ENCODE results near the gene HOXA11.

Gene HOXA11

DNA sequence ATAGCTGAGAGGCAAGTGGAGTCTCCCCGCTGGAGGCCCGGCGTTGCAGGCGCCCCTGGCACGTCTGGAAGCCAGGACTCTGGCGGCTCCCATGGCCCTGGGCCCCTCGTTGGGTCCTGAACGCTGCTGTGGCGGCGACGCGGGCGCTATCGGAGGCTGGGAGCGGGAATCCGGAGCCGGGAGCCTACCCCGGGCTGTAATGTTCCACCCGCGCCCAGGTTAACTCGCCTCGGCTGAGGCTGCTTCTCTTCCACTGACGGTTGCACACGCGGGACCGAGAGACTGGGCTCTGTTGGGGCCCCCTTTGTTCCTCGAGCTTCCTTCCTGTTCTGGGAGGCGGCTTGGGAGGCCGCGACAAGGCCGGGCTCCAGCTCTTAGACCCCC lies 40.3 kb downstream of the HOXA11 start:
- no peak for DNase-seq

GRCh38 chr7:27143950-27144780 lies 40.9 kb downstream of the HOXA11 start:
- no peak for DNase-seq

DNA sequence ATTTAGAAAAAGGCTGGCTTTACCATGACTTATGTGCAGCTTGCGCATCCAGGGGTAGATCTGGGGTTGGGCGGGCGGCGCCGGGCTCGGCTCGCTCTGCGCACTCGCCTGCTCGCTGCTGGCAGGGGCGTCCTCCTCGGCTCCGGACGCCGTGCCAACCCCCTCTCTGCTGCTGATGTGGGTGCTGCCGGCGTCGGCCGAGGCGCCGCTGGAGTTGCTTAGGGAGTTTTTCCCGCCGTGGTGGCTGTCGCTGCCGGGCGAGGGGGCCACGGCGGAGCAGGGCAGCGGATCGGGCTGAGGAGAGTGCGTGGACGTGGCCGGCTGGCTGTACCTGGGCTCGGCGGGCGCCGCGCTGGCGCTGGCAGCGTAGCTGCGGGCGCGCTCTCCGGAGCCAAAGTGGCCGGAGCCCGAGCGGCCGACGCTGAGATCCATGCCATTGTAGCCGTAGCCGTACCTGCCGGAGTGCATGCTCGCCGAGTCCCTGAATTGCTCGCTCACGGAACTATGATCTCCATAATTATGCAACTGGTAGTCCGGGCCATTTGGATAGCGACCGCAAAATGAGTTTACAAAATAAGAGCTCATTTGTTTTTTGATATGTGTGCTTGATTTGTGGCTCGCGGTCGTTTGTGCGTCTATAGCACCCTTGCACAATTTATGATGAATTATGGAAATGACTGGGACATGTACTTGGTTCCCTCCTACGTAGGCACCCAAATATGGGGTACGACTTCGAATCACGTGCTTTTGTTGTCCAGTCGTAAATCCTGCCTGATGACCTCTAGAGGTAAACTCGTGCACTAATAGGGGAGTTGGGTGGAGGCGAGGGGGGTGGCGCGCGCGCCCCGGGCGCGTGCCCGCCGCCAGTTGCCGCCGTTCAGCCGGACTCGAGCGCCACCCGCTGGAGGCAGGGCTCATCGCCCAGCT lies 41.7 kb downstream of the HOXA11 start, which contains the start of gene HOXA5:
TSS of gene HOXA5 (minus strand) at position 659 of the 927 bp plus-strand sequence. CDS start at position 585, 74 bp downstream.
- DNase-seq, result no peak

- DNase-seq, result no peak
These were observed 42.4 kb downstream of the HOXA11 start for GRCh38 chr7:27142580-27143022.

GRCh38 chr7:27141923-27142579 lies 43.0 kb downstream of the HOXA11 start:
- DNase-seq, result no peak

- no peak for DNase-seq
These were observed 43.7 kb downstream of the HOXA11 start for GRCh38 chr7:27141137-27141922.

GRCh38 chr7:27140126-27140857 lies 44.7 kb downstream of the HOXA11 start:
- no peak for DNase-seq

GRCh38 chr7:27139334-27140125 lies 45.5 kb downstream of the HOXA11 start:
- DNase-seq, result no peak

DNA sequence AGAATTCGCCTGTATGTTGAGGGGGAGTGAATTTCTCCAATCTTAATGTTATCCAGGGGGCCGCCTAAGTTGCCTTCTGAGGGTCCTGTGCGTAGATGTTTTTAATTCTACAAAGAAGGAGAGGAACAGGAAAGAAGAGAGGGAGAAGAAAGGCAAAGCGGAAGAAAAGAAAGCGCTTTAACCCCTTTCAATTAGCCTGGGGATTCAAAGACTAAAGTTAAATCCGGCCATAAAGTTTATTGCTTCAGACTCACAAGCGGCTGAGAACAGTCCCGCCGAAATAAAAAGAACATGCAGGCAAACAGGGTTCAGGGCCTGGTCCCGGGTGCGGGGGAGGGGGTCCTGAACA lies 46.1 kb downstream of the HOXA11 start:
- no peak for DNase-seq

- DNase-seq, result no peak
These were observed 46.6 kb downstream of the HOXA11 start for GRCh38 chr7:27138472-27138871.

DNA sequence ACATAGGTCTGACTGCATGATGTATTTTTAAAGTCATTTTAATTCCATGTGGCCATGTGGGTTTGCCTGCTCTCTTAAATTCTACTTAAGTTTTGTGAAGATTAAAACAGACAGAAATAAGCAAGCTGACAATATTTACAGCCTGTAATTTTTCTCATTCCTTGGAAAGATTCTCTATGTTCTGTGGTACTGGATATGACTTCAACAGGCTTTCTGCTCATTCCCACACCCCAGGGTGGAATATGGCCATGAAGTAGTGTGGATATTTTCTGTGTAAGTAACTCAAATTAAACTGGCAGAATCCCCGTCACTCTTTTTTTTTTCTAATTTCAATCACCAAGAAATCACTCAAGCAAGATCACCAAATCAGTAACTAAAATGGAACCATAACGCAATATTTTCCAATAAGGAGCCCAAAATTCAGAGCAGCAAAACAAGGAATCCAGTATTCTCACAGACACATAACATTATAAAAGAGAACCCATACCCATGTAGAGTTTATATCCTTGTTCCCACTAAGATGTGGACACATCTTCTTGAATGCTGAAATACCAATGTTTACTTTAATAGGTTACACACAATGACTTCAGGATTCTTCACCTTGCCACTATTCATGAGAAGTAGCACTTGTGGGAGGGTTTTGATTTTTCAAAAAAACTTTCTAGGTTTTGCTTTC lies 47.3 kb downstream of the HOXA11 start:
- no peak for DNase-seq

- no peak for DNase-seq
These were observed 50.6 kb downstream of the HOXA11 start for GRCh38 chr7:27134392-27134791.

DNA sequence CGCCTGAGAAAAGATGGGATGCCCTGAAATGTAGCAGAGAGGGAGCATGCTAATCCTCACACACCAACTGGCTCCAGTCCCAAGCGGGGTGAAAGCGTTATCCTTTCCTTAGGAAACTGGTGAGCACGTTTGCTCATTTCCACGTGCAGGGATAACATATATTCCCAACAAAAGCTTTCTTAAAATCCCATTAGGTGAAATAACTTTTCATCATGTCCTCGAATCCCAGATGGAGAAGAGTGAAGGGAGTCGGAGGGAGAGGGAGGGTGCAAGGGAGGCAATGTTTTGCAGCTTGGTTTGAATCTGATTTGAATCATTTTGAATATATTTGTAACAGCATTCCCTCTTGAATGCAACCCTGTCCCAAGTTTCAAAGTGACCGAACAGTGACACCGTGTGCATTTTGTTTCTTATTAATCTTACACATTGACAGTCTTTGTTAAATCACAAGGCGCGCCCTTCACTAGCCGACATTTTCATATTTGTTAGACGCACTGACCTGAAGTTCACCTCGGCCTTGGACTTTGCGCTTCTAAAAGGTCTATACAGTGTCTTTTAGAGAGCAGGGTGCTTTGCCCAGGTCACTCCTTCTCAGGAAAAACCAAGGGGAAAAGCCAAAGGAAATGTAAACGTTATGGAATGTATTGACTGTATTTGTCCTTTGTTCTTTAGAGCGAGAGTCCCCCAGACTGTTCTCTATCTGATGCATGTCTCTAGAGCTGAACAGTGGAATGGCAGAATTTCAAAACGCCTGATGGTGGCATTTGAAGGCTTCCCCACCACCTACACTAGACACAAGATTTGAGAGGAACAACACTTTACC lies 51.4 kb downstream of the HOXA11 start:
- DNase-seq, result no peak

DNA sequence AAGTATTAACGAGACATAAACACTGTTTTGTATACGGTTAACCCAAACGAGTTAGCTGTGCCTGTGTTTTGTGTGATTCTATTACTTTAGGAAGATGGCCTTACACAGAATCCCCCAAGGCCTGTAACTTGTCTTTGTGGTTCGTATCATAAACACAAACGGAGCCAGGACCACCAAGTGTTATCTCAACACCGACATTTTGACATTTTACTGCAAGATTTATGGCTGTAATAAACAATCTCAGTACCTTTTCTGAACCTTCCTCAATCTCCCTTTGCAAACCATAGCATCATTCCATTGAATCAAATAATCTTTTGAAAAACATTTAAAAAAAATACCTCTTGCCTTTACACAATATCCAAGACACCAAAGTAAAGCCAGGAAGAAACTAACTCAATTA lies 52.1 kb downstream of the HOXA11 start:
- no peak for DNase-seq

GRCh38 chr7:27132214-27132613 lies 52.8 kb downstream of the HOXA11 start:
- DNase-seq, result no peak

DNA sequence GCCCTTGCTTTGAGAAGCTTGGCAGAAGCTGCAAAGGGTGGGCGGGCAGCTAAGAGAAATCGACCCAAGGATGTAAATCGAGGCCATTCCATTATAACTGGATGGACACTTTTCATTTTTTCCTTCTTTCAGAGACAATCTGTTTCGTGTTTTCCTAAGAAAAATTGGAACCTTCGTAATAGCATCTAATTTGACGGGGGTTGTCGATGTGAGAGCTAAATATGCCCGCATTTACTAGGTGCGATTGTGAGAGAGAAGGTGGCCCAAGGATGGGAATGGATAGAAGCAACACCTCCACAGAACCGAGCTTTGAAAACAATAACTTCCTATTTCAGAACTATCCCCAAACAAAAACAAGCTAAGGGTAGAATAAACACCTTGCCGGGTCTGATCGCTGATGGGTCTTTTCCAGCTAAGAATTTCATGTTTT lies 53.6 kb downstream of the HOXA11 start:
- no peak for DNase-seq

All from amniotic stem cell (primary cell).